Suprapubic skin (tissue), 4 donors: ENCODE results near the gene TMEM82.

Source experiments
- EP300 ChIP-seq: sonication (generic); formaldehyde crosslinking; IDR thresholded peaks from one replicate; pipeline ENCODE4 v1.6.1; 2017; ENCODE audit warnings: antibody characterized with exemption
- POLR2A ChIP-seq, 2 donors: fragments of 450-650 bp; IDR thresholded peaks; one replicate each; pipeline ENCODE4 v1.6.1; 2017; ENCODE audit warnings: antibody characterized with exemption in 2 of 2, mild to moderate bottlenecking in 2 of 2, moderate library complexity in 2 of 2
- POLR2AphosphoS5 ChIP-seq, 3 donors: sonication (generic); formaldehyde crosslinking; IDR thresholded peaks; one replicate each; pipeline ENCODE4 v1.6.1; 2017; ENCODE audit warnings: antibody characterized with exemption in 3 of 3
- TF ChIP-seq, protein P1 (sequence below), 2 donors: fragments of 200-600 bp in 1 of 2; fragments of 450-650 bp in 1 of 2; sonication (generic) in 1 of 2; IDR thresholded peaks; one replicate each; pipeline ENCODE4 v1.5.1; 2016 to 2019; ENCODE audit warnings: antibody characterized with exemption in 2 of 2, mild to moderate bottlenecking in 1 of 2, moderate library complexity in 1 of 2

DNA sequence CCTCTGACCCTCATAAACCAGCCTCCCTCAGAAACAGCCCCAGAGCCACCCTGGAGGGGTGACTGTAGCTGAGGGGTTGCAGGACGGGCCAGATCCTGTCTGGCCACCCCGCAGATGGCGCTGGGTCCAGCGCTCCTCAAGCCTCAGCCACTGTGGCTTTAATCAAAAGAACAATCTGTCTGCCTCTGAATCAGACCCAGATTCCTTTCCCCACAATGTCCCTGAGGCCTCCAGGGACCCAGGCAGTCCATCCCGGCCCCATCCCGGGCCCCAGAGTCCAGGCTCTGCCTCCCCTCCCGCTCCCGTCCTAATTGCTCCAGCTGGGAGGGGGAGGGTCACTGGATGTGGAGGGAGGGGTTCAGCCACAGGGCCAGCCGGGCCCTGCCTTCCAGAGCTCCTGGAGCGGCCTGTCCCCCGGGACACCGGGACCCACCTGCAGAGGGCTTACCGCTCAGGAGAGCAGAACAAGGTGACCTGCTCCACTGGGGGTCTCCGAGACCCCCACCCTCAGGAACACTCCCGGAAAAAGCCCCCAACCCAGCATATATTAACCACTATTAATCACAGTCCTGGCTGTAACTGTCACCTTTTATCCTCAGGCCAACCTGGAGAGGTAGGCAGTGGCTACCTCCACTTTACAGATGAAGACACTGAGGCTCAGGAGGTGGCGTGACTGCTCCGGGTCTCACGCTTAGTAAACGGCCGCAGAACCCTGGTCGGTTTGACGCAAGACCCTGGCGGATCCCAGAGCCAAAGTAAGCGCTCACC lies 15.5 kb downstream of the TMEM82 start:
- TF ChIP-seq, protein P1, sequence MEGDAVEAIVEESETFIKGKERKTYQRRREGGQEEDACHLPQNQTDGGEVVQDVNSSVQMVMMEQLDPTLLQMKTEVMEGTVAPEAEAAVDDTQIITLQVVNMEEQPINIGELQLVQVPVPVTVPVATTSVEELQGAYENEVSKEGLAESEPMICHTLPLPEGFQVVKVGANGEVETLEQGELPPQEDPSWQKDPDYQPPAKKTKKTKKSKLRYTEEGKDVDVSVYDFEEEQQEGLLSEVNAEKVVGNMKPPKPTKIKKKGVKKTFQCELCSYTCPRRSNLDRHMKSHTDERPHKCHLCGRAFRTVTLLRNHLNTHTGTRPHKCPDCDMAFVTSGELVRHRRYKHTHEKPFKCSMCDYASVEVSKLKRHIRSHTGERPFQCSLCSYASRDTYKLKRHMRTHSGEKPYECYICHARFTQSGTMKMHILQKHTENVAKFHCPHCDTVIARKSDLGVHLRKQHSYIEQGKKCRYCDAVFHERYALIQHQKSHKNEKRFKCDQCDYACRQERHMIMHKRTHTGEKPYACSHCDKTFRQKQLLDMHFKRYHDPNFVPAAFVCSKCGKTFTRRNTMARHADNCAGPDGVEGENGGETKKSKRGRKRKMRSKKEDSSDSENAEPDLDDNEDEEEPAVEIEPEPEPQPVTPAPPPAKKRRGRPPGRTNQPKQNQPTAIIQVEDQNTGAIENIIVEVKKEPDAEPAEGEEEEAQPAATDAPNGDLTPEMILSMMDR (IDR thresholded peaks at IDR 0.05) = no peak
- TF ChIP-seq POLR2A (IDR thresholded peaks at IDR 0.05) (no peak), EP300 (no peak), POLR2AphosphoS5 (IDR thresholded peaks at IDR 0.05) (no peak)
